Esophagus muscularis mucosa (tissue), 3 donors: ENCODE measurements around the gene CHST15.

Experiments
- CTCF ChIP-seq, 3 experiments: fragments of 200-600 bp in 2 of 3; fragments of 450-650 bp in 1 of 3; sonication (generic) in 2 of 3; IDR thresholded peaks; one replicate each; pipeline ENCODE4 v1.5.1; 2017 to 2019; ENCODE audit warnings: antibody characterized with exemption in 3 of 3, mild to moderate bottlenecking in 2 of 3, moderate library complexity in 1 of 3
- POLR2A ChIP-seq: fragments of 450-650 bp; IDR thresholded peaks from one replicate; pipeline ENCODE4 v1.6.1; 2017; ENCODE audit warnings: antibody characterized with exemption, moderate library complexity, mild to moderate bottlenecking, low read depth

- no peak for TF ChIP-seq CTCF (IDR thresholded peaks at IDR 0.05)
- no peak for TF ChIP-seq POLR2A
These were observed 6.7 kb upstream of the CHST15 start for GRCh38 chr10:124100124-124100523.
